ENCODE measurements around the gene TMEM169.

DNA sequence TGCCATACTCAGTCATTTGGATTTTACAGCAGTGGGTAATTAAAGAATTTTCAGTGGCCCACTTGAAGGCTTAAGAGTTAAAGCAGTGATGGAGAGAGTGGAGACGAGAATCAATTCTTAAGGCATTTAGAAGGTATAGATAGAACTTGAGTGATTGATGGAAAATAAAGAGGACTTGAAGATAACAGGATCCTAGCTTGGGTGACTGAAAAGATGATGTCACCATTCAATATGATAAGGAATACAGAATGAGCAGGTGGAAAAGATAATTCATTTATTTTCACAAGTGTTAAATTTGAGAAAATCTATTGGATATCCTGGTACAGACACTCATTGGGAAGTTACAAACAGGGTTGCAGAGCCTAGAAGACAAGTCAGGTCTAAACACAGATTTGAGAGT, 62.7 kb downstream of the TMEM169 start:
- TF ChIP-seq, protein P1, sequence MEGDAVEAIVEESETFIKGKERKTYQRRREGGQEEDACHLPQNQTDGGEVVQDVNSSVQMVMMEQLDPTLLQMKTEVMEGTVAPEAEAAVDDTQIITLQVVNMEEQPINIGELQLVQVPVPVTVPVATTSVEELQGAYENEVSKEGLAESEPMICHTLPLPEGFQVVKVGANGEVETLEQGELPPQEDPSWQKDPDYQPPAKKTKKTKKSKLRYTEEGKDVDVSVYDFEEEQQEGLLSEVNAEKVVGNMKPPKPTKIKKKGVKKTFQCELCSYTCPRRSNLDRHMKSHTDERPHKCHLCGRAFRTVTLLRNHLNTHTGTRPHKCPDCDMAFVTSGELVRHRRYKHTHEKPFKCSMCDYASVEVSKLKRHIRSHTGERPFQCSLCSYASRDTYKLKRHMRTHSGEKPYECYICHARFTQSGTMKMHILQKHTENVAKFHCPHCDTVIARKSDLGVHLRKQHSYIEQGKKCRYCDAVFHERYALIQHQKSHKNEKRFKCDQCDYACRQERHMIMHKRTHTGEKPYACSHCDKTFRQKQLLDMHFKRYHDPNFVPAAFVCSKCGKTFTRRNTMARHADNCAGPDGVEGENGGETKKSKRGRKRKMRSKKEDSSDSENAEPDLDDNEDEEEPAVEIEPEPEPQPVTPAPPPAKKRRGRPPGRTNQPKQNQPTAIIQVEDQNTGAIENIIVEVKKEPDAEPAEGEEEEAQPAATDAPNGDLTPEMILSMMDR (IDR thresholded peaks at IDR 0.05) = no peak
- TF ChIP-seq EZH2 (IDR thresholded peaks at IDR 0.05; ENCODE audit: borderline replicate concordance, insufficient read depth, low read depth, low read length, poor library complexity, severe bottlenecking) = no peak
